Effector memory CD4-positive, alpha-beta T cell (primary cell): ENCODE results near the gene PCDH9.

Experiments
- DNase-seq, 3 donors: peaks; one replicate each; pipeline ENCODE4 v3.0.0-alpha.2; 2020
- H3K27ac ChIP-seq: 2 replicates; pipeline ENCODE4 v1.7.0; 2013; ENCODE audit warnings: mild to moderate bottlenecking, low read length, moderate library complexity; ENCODE audit not compliant: insufficient read depth, poor library complexity, severe bottlenecking
- H3K27me3 ChIP-seq: replicated peaks from 2 replicates; pipeline ENCODE4 v1.7.0; 2013; ENCODE audit warnings: mild to moderate bottlenecking, low read length; ENCODE audit not compliant: insufficient read depth, control insufficient read depth, poor library complexity, severe bottlenecking
- H3K36me3 ChIP-seq: 2 replicates; pipeline ENCODE4 v1.7.0; 2013; ENCODE audit warnings: mild to moderate bottlenecking, low read length, moderate library complexity; ENCODE audit not compliant: control insufficient read depth, insufficient read depth
- H3K4me1 ChIP-seq: 2 replicates; pipeline ENCODE4 v1.7.0; 2013; ENCODE audit warnings: low read length, mild to moderate bottlenecking; ENCODE audit not compliant: control insufficient read depth, insufficient read depth, poor library complexity, severe bottlenecking
- H3K4me3 ChIP-seq: 2 replicates; pipeline ENCODE4 v1.7.0; 2013; ENCODE audit warnings: low read length, low read depth, mild to moderate bottlenecking; ENCODE audit not compliant: insufficient read depth, poor library complexity, severe bottlenecking
- H3K9me3 ChIP-seq: 2 replicates; pipeline ENCODE4 v1.7.0; 2013; ENCODE audit warnings: mild to moderate bottlenecking, low read length, moderate library complexity; ENCODE audit not compliant: control insufficient read depth

The PCDH9 gene

GRCh38 chr13:67076378-67076777 is 153.8 kb downstream of the PCDH9 start:
- H3K9me3 ChIP-seq, result no peaks in the 10 kb centered on the region
- no peaks in the 10 kb centered on the region for H3K27me3 ChIP-seq
- H3K27ac ChIP-seq, result no peak overlapping the region
- no peaks in the 10 kb centered on the region for H3K36me3 ChIP-seq
- no peak for DNase-seq
- no peaks in the 10 kb centered on the region for H3K4me1 ChIP-seq
- no peak overlapping the region for H3K4me3 ChIP-seq

- no peak for DNase-seq
- Histone ChIP-seq H3K4me3 (no peak overlapping the region), H3K27me3 (no peaks in the 10 kb centered on the region), H3K36me3 (no peaks in the 10 kb centered on the region), H3K4me1 (no peaks in the 10 kb centered on the region), H3K27ac (no peak overlapping the region), H3K9me3 (no peaks in the 10 kb centered on the region)
Measured at GRCh38 chr13:67075239-67075638, 154.9 kb downstream of the PCDH9 start.

GRCh38 chr13:67071918-67072598 is 158.1 kb downstream of the PCDH9 start:
- H3K27ac ChIP-seq, result no peak overlapping the region
- H3K4me3 ChIP-seq, result no peak overlapping the region
- no peaks in the 10 kb centered on the region for H3K4me1 ChIP-seq
- DNase-seq, result no peak
- H3K27me3 ChIP-seq, result no peaks in the 10 kb centered on the region
- no peaks in the 10 kb centered on the region for H3K36me3 ChIP-seq
- H3K9me3 ChIP-seq, result no peaks in the 10 kb centered on the region

- H3K4me3 ChIP-seq, result no peak overlapping the region
- no peaks in the 10 kb centered on the region for H3K36me3 ChIP-seq
- no peak for DNase-seq
- no peaks in the 10 kb centered on the region for H3K4me1 ChIP-seq
- no peaks in the 10 kb centered on the region for H3K9me3 ChIP-seq
- H3K27ac ChIP-seq, result no peak overlapping the region
- H3K27me3 ChIP-seq, result no peaks in the 10 kb centered on the region
Measured at GRCh38 chr13:67070306-67070705, 159.8 kb downstream of the PCDH9 start.

- Histone ChIP-seq H3K4me3 (no peak overlapping the region), H3K9me3 (no peaks in the 10 kb centered on the region), H3K27ac (no peak overlapping the region), H3K36me3 (no peaks in the 10 kb centered on the region), H3K27me3 (no peaks in the 10 kb centered on the region), H3K4me1 (no peaks in the 10 kb centered on the region)
- DNase-seq, result no peak
Measured at GRCh38 chr13:67069117-67069767, 160.9 kb downstream of the PCDH9 start.

GRCh38 chr13:67064920-67065319 is 165.2 kb downstream of the PCDH9 start:
- DNase-seq, result no peak
- Histone ChIP-seq H3K36me3 (no peaks in the 10 kb centered on the region), H3K4me1 (no peaks in the 10 kb centered on the region), H3K4me3 (no peak overlapping the region), H3K9me3 (no peaks in the 10 kb centered on the region), H3K27ac (no peak overlapping the region), H3K27me3 (no peaks in the 10 kb centered on the region)

- Histone ChIP-seq H3K27ac (no peak overlapping the region), H3K36me3 (no peaks in the 10 kb centered on the region), H3K9me3 (no peaks in the 10 kb centered on the region), H3K27me3 (no peaks in the 10 kb centered on the region), H3K4me1 (no peaks in the 10 kb centered on the region), H3K4me3 (no peak overlapping the region)
- DNase-seq, result no peak
Measured at GRCh38 chr13:67063036-67063435, 167.1 kb downstream of the PCDH9 start.

- DNase-seq, result no peak
- Histone ChIP-seq H3K4me1 (no peaks in the 10 kb centered on the region), H3K27ac (no peak overlapping the region), H3K9me3 (no peaks in the 10 kb centered on the region), H3K27me3 (no peaks in the 10 kb centered on the region), H3K4me3 (no peak overlapping the region), H3K36me3 (no peaks in the 10 kb centered on the region)
Measured at GRCh38 chr13:67062160-67062559, 168.0 kb downstream of the PCDH9 start.

GRCh38 chr13:67061750-67062149 is 168.4 kb downstream of the PCDH9 start:
- Histone ChIP-seq H3K36me3 (no peaks in the 10 kb centered on the region), H3K27ac (no peak overlapping the region), H3K27me3 (no peaks in the 10 kb centered on the region), H3K4me3 (no peak overlapping the region), H3K4me1 (no peaks in the 10 kb centered on the region), H3K9me3 (no peaks in the 10 kb centered on the region)
- no peak for DNase-seq

GRCh38 chr13:67052550-67053490 is 177.3 kb downstream of the PCDH9 start:
- no peak overlapping the region for H3K4me3 ChIP-seq
- no peaks in the 10 kb centered on the region for H3K9me3 ChIP-seq
- no peaks in the 10 kb centered on the region for H3K36me3 ChIP-seq

More at GRCh38 chr13:67052550-67053490, 177.3 kb downstream of the PCDH9 start:
- H3K4me1 ChIP-seq, result no peaks in the 10 kb centered on the region
- DNase-seq, result no peak
- no peaks in the 10 kb centered on the region for H3K27me3 ChIP-seq
- H3K27ac ChIP-seq, result no peak overlapping the region
